NCI-H748 (cell line): ENCODE measurements around the gene MAB21L4.

Source experiments
- DNase-seq: peaks from one replicate; lab custom pipeline; 2025; ENCODE audit not compliant: unreplicated experiment; lab: John Stamatoyannopoulos, UW

Gene MAB21L4

DNA sequence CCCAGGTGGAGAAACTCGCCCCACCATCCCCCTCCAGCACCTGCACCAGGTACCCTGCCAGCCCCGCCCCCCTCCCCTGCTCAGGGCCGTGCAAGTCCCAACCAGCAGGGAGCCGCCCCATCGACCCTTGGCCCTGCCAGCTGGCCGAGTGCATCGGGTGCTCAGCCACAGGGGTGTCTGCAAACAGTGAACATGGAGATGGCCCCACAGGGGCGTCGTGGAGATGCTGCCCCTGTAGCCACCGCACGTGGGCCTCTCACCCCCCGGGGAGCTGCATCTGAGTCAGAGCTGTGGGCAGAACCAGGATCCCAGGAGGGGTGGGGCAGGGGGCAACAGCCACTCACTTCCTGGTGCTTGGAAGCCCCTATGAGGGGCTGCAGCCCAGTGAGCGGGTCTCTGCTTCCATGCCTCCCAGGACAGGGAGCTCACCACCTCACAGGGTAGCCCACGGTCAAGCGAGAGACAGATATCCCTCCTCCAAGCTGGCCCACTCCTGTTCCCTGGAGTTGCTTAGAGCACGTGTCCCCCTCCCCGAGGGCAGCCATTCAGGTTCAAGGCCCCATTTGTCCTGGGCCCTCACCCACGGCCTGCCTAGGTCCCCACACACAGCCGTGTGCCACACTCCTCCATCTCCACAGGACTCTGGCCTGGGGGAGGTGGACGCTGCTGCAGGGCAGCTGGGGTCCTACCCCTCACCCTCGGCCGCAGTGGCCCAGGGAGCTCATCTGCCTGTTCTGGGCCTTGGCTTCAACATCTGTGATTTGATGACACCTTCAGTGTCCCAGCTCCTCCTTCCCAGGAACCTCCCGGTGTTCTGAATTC, 1.1 kb upstream of the MAB21L4 start:
- DNase-seq: peak; percentile 17

DNA sequence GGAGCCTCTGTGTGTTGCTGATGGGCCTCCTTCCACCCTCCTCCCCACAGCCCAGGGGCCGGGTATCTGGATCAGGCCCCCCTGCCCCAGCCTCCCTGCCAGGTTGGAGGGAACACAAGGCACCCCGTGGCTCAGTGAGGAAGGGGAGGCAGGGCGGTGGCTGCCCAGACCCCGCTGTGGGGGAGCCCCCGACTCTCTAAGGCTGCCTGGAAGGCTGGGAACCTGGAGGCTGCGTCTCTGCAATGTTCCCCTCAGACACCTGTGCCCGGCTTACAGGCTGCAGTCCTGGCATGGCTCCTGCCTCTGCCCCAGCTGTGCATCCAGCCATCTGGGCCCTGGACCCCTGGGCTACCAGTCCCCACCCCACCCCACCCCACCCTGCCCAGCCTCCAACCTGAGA, 438 bp upstream of the MAB21L4 start:
- DNase-seq: no peak

DNA sequence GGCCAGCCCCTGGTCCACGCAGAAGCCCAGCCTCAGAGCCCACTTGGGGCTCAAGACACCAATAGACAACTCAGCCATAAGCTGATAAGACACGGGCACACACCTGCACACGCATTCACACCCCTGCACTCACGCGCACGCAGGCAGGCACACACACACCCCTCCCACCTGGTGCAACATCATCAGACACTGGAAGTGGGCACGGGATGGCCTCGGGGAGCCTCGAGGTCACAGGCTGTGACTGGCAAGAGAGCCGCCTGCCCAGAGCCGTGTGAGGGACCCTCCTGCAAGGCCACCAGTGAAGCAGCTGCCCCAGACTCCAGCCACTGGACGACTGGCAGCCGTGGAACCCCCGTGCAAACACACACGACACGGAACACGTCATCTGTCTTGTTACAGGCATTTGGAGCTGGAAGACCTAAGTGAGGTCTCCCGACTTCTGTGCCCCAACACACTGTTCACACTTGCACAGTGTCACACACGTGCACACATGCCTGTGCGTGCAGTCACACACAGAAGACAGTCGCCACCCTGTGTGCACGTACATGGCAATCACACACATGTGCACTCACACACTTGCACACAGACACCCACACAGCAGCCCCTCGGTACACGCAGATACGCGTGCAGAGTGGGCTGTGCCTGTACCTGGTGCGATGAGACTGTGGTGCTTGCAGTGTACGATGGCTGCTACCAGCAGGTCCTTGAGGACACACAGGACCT, 959 bp downstream of the MAB21L4 start:
- DNase-seq: no peak

DNA sequence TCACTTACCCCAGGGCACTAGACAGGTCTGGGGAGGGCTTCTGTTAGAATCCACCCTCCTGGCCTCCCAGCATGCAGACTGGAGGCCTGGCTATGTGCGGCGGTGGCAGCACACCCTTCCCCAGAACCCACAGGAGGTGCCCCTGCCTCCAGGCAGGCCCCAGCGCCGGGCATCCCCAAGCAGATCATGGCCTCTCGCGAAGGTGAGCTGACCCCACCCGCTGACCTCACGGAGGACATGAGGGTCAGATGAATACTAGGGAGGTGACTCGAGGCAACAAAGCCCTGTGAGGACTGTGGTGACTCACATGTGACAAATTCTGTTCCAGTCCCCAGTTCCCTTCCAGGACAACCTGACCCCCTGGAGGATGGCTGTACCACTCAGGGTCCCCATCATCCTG, 1.9 kb downstream of the MAB21L4 start:
- no peak for DNase-seq

DNA sequence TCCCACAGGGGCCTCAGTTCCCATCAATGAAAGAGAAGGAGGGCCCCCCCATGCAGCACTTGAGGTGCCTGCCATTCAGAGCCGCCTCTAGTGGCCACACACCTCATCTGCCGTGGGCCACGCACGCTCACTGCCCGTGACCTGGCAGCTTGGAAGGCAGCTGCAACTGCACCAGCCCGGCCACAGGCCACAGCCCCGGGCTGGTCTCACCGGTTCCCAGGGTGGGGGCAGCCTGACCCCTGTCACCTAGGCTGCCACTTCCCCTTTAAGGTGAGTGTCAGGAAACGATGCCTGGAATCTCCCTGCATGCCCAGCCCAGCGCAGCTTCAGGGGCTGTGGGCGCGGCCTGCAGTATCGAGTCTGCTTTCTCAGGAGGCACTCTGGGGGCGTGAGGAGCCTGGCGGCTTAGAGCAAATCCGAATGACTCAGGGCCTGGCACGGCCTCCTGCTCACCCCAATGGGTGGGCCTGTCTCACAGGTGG, 2.6 kb downstream of the MAB21L4 start:
- peak; percentile 10 for DNase-seq

DNA sequence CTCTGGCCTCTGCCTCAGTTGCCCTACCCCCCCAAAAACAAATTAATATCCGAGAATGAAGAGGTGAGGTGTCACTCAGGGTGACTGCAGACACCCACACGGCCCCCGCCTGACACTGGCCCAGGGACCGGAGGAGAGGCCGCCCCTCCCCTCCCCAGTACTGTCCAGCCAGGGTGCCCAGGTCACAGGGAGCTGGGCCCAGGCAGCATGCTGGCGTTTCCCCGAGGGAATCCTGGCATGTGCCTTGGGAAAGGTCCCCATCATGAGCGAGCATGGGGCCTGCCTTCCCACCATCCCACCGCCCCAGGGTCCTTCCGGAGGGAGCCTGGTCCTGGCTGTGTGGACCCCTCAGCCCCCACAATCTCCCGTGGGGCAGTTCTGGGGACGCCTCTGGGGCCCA, 3.0 kb downstream of the MAB21L4 start:
- no peak for DNase-seq

DNA sequence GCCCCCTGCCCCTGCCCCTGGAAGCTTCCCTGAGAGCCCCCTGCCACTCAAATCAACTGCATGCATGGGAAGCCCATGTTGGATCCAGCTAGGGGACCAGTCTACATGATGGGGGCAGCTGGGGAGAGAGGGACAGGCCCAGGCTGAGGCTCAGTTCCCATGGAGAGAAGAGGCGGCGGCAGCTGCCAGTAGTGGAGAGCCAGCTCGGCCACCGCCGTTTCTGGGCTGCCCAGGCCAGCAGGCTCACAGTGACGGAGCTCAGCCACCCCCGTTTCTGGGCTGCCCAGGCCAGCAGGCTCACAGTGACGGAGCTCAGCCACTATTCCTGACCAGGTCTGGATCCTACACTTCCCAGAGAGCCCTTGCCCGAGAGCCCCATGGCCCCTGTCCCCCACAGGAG, 3.6 kb downstream of the MAB21L4 start:
- DNase-seq: no peak

DNA sequence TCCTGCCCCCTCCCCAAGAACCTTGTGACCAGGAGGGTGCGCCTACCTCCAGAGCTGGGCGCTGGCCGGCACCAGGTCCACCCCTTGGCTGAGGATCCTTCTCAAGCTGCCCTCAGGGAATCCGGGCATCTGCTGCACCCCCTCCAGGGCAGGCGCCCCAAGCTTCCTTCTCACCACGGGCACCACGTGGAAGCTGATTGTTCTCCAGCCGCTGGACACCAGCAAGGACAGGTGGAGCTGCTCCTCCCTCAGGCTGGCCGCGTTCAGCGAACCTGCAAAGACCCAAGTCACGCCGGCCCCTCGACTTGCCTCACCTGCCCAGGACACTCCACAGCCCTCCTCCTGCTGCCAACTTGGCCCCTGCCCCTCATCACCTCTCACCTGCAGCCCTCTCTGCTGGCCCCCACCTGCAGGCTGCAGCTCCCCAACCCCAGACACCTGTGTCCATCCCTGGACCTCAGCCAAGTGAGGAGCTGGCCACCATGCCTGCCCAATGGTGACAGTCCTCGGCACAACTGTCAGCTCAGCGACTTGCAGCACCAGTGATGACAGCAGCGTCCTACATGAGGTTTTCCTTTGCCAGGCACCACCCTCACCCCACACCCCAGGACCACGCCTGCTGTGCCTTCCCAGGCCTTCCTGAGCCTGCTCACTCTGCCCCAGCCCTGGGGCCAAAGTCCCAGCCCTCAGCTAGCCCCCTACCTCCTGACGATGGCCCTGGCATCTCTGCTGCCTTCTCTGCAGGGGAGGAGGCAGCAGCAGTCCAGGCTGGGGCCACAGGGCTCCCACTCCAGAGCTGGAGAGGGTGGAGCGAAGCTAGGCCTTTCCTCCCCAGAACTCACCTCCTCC, 4.2 kb downstream of the MAB21L4 start:
- no peak for DNase-seq

DNA sequence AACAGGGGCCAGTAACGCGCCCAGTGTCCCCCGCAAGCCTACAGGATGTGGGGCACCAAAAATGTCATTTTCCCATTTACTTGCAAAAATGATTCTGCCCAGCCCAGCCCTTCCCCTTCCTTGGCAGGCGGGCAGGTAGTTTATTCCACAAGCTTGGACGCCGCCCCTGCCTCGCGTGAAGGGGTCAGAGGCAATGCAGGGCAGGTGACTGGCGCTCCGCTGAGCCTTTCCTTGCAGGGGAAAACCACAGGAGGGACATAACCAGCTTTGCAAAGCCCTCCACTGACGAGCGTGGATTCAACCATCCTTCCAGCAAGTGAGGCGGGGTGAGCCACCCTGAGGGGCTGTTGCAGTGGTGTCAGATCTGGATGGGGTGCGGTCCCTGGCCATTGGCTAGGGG, 5.3 kb downstream of the MAB21L4 start:
- DNase-seq: peak; percentile 42

DNA sequence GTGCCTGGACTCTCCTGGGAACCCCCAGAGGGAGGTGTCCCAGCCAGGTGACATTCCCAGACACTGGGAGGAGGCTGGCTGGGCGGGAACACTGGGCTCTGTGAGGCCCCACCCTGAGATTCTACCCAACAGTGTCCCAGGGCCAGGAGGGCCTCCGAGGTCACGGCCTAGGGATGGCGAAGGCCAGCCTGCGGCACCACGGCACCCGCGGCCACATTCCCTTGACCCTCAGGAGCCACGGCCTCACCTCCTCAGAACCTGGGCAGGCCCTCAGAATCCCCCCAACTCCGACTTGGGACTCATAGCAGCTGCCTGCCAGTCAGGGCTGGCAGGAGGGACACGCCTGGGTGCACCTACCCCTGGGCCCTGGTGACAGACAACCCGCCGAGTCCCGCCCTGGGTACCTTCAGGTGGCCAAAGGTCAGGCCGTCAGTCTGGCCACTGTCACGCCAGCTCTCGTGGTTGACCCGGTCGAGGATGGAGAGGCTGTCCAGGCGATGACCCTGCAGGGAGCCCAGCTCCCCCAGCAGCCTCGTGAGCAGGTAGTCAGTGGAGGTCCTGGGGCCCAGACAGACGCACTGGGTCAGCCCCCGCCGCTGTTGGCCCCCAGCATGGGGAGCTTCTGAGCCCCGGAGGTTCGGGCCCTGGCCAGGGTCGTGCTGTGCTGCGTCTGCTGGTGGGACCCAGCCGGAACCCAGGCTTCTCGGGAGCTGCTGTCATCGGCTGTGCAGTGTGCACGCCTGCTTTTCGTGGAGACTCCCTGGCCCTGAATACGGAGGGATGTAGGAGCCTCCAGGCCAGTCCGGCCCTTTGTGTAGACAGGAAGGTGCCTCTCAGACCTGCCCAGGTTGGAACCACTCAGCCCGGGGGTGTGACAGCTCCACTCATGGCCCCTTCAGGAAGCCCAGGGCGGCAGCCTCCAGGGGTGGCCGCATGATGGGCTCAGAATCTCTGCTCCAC, 6.1 kb downstream of the MAB21L4 start:
- DNase-seq: no peak

DNA sequence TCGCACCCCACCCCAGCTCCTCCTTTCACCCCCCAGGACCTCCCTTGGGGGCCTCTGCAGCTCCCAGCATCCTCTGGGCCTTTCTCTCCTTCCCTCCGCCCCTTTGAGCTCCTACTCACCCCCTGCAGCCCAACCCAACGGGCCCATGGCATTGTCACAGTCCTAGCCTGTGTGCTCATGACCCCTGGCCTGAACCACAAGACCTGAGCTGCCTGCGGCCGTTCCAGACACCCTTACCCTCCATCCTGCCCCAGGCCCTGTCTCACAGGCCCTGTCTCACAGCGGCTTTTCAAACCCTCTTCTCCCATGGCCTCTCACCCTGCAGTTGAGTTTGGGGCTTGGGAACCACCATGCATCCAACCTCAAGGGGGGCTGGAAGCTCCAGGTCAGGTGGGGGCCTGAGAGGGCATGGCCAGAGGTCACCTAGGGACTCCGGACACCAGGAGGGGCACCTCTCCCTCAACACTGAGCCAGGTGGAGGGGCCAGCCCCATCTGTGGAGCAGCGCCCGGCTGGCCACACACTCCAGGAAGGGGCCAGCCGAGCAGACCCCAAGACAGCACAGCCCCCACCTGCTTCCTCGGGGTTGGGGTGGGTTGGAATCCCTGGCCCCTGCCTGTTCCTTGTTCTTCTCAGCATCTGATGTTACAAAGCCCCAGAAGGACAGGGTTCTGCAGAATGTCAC, 6.9 kb downstream of the MAB21L4 start:
- no peak for DNase-seq

DNA sequence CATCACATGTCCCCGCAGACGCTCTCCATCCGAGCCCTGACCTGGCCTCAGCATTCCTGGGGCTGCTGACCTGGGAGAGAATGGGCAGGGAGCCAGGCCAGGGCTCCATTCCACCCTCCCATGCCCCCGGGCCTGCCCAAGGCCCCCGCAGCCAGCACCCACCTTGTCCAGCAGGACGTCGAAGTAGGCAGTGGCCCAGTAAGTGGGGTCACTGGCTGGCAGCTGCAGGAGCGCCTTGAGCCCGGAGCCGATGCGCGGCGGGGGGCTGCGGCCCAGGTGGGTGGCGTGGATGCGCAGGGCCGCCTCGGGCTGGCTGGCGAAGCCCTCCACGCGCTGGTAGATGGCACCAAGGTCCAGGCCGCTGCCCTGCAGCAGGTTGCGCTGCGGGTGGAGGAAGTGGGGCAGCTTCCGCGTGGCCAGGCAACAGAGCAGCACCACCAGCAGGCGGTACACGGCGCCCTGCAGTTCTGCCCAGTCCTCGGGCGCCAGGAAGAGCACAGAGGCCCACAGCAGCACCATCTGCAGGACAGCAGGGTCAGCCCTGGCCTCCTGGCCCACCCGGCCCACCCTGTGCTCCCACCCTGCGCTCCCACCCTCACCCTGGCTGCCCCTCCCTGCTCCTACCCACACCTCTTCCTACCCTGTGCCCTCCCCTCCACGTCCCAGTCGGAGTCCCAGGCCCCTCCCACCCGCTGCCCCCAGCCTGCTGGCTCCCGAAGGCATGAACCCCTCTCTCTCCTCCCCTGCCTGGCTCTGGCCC, 7.6 kb downstream of the MAB21L4 start:
- no peak for DNase-seq

DNA sequence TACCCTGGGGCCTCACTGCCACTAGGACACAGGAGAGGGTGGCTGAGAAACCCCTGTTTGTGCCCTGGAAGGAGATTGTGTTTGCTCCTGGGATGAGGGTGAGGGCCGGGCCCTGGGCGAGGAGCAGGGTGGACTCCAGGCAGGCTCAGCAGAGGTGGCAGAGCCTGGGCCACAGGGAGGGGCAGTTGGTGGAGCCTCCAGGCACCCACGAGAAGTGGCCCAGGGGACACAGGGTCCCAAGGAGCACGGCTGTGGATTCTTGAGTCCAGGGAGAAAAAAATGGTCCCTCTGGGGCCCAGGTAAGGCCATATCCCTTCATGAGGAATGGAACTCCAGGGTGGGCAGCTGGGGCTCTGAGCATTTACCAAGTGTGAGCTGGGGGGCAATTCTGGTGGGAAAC, 8.3 kb downstream of the MAB21L4 start:
- no peak for DNase-seq

DNA sequence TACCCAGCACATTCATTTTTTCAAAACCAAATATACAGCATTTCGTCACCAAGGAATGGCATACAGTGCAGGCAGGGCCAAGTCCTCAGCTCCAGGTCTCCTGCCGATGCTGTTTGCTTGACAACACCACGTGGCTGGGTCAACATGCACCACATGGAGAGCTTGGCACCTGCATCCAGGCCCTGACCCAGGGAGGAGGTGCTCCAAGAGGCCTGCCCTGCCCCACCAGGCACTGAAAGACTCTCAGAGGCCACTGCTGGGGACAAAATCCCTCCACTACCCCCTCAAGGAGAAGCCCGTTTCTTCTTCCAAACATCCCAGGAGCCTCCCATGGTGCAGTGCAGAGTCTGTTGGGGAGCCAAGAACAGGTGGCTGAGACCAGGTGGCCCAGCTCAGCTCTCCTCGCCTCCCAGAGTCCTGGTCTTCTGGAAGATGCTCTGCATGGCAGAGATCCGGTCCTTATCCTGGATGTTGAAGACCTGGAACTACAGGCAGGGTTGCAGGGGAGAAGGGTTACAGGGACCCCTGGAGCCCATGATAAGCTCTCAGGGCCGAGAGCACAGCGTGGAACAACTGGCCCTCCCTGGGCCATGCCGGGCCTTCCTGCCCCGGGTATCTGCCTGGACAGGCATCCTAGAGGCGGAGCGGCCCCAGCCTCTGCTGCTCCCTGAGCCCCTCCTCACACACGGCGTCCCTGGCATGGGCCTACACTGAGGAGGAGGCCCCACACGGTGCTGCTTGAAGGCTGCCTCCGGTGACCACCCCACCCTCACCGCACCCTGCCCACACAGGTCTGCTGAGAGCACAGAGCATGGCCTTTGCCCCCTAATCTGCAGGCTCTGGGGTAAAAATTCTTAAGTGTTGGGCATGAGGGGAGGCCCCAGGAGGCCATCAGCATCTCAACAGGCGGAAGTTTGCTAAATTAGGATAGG, 9.0 kb downstream of the MAB21L4 start:
- DNase-seq: no peak

DNA sequence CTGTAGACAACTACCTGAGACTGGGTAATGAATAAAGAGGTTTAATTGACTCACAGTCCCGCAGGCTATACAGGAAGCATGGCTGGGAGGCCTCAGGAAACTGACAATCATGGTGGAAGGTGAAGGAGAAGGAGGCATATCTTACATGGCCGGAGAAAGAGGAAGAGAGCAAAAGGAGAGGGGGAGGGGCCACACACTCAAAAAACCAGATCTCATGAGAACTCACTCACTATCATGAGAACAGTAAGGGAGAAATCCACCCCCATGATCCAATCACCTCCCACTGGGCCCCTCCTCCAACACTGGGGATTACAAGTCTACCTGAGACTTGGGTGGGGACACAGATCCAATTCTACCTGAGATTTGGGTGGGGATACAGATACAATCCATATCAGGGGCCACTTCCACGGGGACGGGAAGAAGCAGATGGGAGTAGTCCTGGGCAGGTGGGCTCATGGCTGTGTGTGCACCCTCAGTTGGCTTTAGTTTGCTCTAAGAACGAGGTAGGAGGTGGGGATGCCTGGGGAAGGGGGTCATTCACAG, 9.9 kb downstream of the MAB21L4 start:
- DNase-seq: no peak

DNA sequence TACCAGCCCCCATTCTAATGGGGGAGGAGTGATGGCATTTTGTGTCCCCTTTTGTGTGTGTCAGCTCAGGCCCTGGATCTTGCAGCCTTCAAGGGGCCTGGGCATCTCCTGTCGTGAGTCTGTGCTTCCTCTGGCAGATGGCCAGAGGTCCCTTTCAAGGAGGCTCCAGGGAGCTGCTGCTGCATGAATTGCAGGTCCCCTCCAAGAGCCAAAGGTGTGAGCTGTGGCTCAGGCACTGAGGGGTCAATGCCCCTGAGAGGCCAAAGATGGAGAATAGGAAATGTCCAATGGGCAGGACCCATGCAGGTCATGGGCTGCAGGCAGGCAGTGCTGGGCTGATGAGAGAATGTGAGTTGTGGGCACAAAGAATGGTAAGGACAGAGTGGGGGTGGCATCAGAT, 10.4 kb downstream of the MAB21L4 start:
- DNase-seq: no peak

DNA sequence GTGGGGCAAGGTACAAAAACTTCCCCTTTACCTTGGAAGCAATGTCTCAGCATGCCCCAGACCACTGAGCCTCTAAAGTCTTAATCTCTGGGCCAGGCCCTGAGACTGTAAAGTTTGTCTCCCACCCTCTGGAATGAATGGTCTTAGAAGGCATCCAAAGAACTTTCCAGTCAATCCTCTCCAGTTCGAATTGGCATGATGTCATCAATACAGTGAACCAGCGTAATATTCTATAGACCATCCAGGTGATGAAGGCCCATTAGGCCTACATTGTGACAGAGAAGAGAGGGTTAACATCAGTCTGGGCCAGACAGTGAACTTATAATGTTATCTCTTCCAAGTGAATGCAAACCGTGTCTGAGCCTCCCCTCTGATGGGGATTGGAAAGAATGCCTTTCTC, 11.2 kb downstream of the MAB21L4 start:
- DNase-seq: no peak

DNA sequence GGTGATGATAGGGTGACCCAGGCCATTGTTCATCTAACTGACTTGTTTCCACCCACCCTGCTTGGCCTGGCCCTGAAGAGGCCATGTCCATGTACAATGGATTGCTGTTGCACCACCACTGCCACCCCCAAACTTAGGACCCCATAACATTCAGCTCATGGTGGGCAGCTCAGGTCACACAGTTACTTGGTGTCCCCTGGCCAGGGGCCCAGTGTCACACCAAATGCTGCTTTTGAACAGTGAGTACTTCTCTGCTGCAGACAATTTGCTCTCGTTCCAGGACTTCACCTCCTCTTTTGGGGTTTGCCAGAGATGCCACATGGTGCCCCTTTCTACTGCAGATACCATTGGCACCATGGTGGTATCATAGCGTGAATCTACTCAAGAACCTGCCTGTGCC, 11.7 kb downstream of the MAB21L4 start:
- DNase-seq: no peak
